GM12892 (cell line): ENCODE results near the gene RASGRP2.

ENCODE experiments used
- DNase-seq: peaks from one replicate; pipeline ENCODE4 v3.0.0; 2011; ENCODE audit not compliant: insufficient read length
- FAIRE-seq: peaks from 2 replicates; lab custom pipeline; 2011; peaks lifted over from hg19 to GRCh38; lab: Jason Lieb, UNC
- POLR2A ChIP-seq: IDR thresholded peaks from 2 replicates; pipeline ENCODE4 v1.6.1; 2011; ENCODE audit warnings: low read depth, low read length, control low read depth
- POLR2AphosphoS5 ChIP-seq: IDR thresholded peaks from 2 replicates; pipeline ENCODE4 v1.6.1; 2011; ENCODE audit warnings: low read depth, low read length, control low read depth
- TAF1 ChIP-seq: IDR thresholded peaks from 2 replicates; pipeline ENCODE4 v1.6.1; 2011; ENCODE audit warnings: low read depth, mild to moderate bottlenecking, control low read depth, low read length, borderline replicate concordance

The RASGRP2 gene

GRCh38 chr11:64769283-64769682 lies 25.3 kb upstream of the RASGRP2 start:
- no peak for TF ChIP-seq TAF1
- TF ChIP-seq POLR2A = peak; percentile 34; the same call in 1 of the 2 replicates
- TF ChIP-seq POLR2AphosphoS5 = peak; percentile 29; the same call in 1 of the 2 replicates
- DNase-seq (no peak), FAIRE-seq (no peak)

DNA sequence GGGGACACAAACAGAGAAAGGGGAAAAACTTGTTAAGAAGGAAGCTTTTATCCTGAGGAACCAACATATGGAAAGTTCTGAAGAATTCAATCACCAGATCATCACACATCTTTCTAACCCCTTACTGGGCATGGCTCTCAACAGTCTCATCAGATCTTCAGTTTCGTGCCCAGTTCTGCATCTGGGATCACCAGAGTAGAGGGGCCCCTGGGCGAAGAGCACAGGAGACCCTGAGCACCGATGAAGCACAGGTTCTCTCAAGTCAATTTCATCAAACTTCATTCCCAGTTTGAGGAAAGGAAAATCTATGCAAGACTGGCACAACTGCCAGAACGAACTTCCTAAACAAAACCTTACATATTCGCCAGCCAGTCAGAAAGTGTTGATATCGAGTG lies 24.4 kb upstream of the RASGRP2 start:
- FAIRE-seq (no peak), DNase-seq (no peak)
- TF ChIP-seq TAF1 (no peak), POLR2AphosphoS5 (no peak; the same call in 1 of the 2 replicates), POLR2A (no peak; the same call in 1 of the 2 replicates)

GRCh38 chr11:64767344-64768299 lies 23.7 kb upstream of the RASGRP2 start:
- peak; percentile 26 for DNase-seq
- peak; percentile 81 for FAIRE-seq
- TF ChIP-seq TAF1 (no peak), POLR2AphosphoS5 (peak; percentile 69), POLR2A (peak; percentile 35; the same call in 1 of the 2 replicates)

DNA sequence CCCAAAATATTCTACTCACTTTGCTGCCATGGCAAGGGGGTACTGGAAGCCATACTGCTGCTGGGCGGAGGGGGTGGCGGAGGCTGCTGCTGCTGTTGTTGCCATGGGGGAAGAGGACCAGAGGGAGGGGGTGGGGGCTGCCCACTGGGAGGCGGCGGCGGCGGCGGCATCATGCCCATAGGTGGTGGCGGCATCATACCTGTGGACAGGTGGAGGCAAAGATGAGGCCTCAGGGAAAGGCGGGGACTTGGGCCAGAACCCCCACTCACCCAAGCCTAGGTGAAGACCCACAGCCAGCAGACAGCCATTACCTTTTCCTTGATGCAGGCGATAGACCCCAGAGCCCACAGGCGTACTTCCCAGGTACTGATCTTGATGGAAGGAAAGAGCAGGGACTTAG lies 22.9 kb upstream of the RASGRP2 start:
- no peak for TF ChIP-seq POLR2AphosphoS5
- no peak for TF ChIP-seq POLR2A
- TF ChIP-seq TAF1 = no peak
- DNase-seq = no peak
- no peak for FAIRE-seq

- DNase-seq = no peak
- FAIRE-seq = no peak
- TF ChIP-seq POLR2AphosphoS5 = peak; percentile 66; the same call in 1 of the 2 replicates
- TF ChIP-seq POLR2A = peak; percentile 59; the same call in 1 of the 2 replicates
- TF ChIP-seq TAF1 = no peak
Measured at GRCh38 chr11:64765851-64766665, 22.1 kb upstream of the RASGRP2 start.

DNA sequence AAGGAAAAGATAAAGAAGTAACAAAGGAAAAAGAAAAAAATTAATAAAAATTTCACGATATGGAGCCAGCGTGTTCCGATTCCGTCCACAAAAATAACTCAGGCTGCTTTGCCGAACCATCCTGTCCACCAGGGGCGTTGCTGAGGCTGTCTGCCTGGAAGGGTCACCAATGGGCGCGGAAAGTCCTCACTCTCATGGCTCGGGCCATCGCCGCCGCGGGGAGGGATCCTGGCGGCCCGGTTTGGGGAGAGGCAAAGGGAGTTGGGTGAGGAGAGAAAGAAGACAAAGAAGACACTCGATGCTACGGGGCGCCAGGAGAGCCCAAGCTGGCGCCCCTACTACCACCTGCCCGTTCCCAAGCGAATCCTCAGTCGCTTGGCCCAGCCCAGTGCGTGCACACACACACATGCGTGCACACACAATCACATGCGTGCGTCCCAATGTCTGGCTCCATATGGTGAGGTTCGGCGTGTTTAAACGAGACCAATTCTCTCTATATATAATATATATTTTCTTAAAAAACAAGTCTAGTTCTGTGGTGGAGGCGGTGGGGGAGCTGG lies 21.4 kb upstream of the RASGRP2 start:
- no peak for DNase-seq
- no peak for FAIRE-seq

DNA sequence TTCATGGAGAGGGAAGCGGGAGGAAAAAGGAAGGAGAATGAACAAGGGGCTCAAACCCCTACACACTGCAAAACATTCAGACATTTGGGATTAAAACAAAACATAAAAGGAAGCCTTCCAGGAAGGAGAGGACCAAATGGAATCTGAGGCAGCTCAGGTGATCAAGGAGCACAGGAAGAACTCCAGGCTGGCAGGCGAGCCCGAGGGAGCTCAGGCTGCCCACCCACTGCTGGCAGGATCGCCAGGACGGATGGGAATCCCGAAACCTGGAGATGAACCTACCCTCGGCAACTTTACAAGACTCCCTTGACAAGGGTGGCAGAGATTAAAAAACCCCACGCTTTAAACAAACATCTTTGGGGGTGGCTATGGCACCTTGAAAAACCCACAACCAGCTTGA lies 20.8 kb upstream of the RASGRP2 start:
- DNase-seq = no peak
- no peak for FAIRE-seq
- TF ChIP-seq POLR2AphosphoS5 (no peak), TAF1 (no peak), POLR2A (no peak)

More for the DNA sequence above, 21.4 kb upstream of the RASGRP2 start:
- TF ChIP-seq POLR2A (peak; percentile 53; the same call in 1 of the 2 replicates), TAF1 (no peak), POLR2AphosphoS5 (peak; percentile 76)

DNA sequence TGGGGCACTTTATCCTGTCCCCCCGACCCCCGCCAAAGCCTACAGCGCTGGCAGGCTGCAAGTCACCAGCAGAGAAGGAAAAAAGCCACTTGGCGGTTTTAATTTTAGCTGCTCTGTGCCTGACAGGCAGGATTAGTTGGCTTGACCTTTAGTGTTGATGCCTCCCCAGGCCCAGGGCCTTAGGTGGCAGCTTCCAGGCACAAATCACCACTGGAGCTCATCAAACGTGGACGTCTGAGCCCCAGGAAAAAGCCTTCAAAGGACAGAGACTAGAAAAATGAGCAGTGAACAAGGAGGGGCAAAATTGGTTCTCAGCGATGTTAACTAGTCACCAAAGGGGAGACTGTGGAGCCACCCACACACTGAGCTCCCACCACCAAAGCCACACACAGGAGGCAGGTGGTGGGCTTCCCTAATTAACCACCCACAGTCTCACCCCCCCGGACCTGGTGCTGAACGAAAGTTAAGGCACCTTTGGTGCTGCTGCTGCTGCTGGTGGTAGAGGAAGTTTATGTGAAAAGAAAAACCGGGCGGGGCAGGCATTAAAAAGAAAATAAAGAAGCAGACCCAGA lies 20.2 kb upstream of the RASGRP2 start:
- FAIRE-seq (peak; percentile 36), DNase-seq (no peak)
- TF ChIP-seq POLR2AphosphoS5 = no peak

GRCh38 chr11:64763526-64764039 lies 19.6 kb upstream of the RASGRP2 start:
- DNase-seq (no peak), FAIRE-seq (no peak)
- TF ChIP-seq POLR2A (peak; percentile 48; the same call in 1 of the 2 replicates), TAF1 (no peak), POLR2AphosphoS5 (peak; percentile 25; the same call in 1 of the 2 replicates)
